Astrocyte of the cerebellum (primary cell): ENCODE data around the gene GNAZ.

Experiments
- DNase-seq: peaks from one replicate; pipeline ENCODE4 v3.0.0-alpha.2; 2011; ENCODE audit warnings: low read depth
- H3K4me3 ChIP-seq: 2 replicates; pipeline ENCODE4 v1.5.1; 2011; ENCODE audit warnings: mild to moderate bottlenecking, low read depth, low read length, moderate library complexity
- CTCF ChIP-seq: IDR thresholded peaks from 2 replicates; pipeline ENCODE4 v1.5.1; 2012; ENCODE audit warnings: low read length, low read depth, moderate library complexity, mild to moderate bottlenecking; ENCODE audit errors: missing control alignments
- in situ Hi-C: cut with HindIII; loops from 2 replicates; pipeline ENCODE4 v1.10.0; 2017; ENCODE audit warnings: low sequenced_read_pairs

GNAZ gene

GRCh38 chr22:23078462-23078787 lies 8.1 kb downstream of the GNAZ start:
- no peak overlapping the region for H3K4me3 ChIP-seq
- no peak for TF ChIP-seq CTCF
- in situ Hi-C loops = no loop called here
- DNase-seq = no peak

GRCh38 chr22:23079240-23079768 lies 9.0 kb downstream of the GNAZ start:
- in situ Hi-C loops = no loop called here
- no peak overlapping the region for H3K4me3 ChIP-seq
- no peak for TF ChIP-seq CTCF
- DNase-seq = no peak

- DNase-seq = no peak
- no peak overlapping the region for H3K4me3 ChIP-seq
- no peak for TF ChIP-seq CTCF
- in situ Hi-C loops = no loop called here
Observed at GRCh38 chr22:23079814-23080521, 9.6 kb downstream of the GNAZ start.

GRCh38 chr22:23080613-23081290 lies 10.4 kb downstream of the GNAZ start:
- no peak overlapping the region for H3K4me3 ChIP-seq
- in situ Hi-C loops = no loop called here
- TF ChIP-seq CTCF = no peak
- DNase-seq = no peak

GRCh38 chr22:23082534-23083314 lies 12.4 kb downstream of the GNAZ start:
- no peak overlapping the region for H3K4me3 ChIP-seq
- DNase-seq = no peak
- in situ Hi-C loops = no loop called here
- no peak for TF ChIP-seq CTCF

GRCh38 chr22:23083315-23084021 lies 13.1 kb downstream of the GNAZ start:
- H3K4me3 ChIP-seq = no peak overlapping the region
- DNase-seq = no peak
- TF ChIP-seq CTCF = no peak
- in situ Hi-C loops = no loop called here
